SU-DHL-6 (cell line): ENCODE measurements around the gene LPIN3.

Source experiments
- EZH2phosphoT487 ChIP-seq: fragments of 200-600 bp; sonication (generic), shearing (Covaris generic); conservative IDR thresholded peaks from 2 replicates; pipeline ENCODE4 v1.6.1; 2018; ENCODE audit warnings: mild to moderate bottlenecking, antibody characterized with exemption, low read length, moderate library complexity, mixed read lengths
- TF ChIP-seq, protein P1 (sequence below): fragments of 200-600 bp; sonication (generic); IDR thresholded peaks from one replicate; pipeline ENCODE4 v1.5.1; 2017; ENCODE audit warnings: antibody characterized with exemption, mild to moderate bottlenecking, low read length, moderate library complexity; ENCODE audit not compliant: insufficient read depth, poor library complexity, severe bottlenecking

DNA sequence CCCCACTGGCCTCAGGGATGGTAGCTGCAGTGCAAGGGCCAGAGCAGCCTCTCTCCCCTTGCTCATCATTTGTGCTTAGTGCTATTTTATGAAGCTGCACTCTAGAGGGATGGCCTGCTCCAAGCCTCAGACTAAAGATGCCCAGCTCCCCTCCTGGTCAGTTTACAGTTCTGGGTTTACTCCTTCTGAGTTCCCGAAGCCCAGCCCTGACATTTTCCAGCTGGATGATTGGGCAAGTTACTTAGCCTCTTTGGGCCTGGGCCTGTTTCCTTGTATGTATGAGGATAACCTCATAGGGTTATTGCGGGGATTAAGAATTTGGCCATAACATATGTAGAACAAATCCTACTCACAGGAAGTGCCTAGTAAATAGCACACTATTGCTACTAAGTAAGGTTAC, 57.8 kb downstream of the LPIN3 start:
- TF ChIP-seq, protein P1, sequence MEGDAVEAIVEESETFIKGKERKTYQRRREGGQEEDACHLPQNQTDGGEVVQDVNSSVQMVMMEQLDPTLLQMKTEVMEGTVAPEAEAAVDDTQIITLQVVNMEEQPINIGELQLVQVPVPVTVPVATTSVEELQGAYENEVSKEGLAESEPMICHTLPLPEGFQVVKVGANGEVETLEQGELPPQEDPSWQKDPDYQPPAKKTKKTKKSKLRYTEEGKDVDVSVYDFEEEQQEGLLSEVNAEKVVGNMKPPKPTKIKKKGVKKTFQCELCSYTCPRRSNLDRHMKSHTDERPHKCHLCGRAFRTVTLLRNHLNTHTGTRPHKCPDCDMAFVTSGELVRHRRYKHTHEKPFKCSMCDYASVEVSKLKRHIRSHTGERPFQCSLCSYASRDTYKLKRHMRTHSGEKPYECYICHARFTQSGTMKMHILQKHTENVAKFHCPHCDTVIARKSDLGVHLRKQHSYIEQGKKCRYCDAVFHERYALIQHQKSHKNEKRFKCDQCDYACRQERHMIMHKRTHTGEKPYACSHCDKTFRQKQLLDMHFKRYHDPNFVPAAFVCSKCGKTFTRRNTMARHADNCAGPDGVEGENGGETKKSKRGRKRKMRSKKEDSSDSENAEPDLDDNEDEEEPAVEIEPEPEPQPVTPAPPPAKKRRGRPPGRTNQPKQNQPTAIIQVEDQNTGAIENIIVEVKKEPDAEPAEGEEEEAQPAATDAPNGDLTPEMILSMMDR: no peak
- TF ChIP-seq EZH2phosphoT487: no peak
